HCT116 (cell line): ENCODE data around the gene PROCA1. TPM values are rescaled to one million over a fixed set of nuclear protein-coding genes. Genes with fewer than 3 reads are reported as not detected.

ENCODE experiments used
- ATAC-seq: fragments of 200-7000 bp; cut with Tn5 transposase; 2 replicates; pipeline ENCODE4 v1.9.1; 2020; ENCODE audit warnings: mild to moderate bottlenecking, moderate library complexity
- BruUV-seq: library from RNA; stranded (reverse); fragments of 400-500 nt; replicated peaks from 2 replicates; lab custom pipeline; 2021; lab: Mats Ljungman, UMichigan
- CTCF ChIA-PET: fragments of 300-600 bp; sonication (Branson Sonifier 250); formaldehyde crosslinking; loops from one replicate; lab custom pipeline; 2021; ENCODE audit warnings: antibody characterized with exemption; lab: Charles Lee
- POLR2A ChIA-PET: fragments of 300-600, 350-600 bp; sonication (Branson Sonifier 250); formaldehyde crosslinking; loops from one replicate; lab custom pipeline; 2021; ENCODE audit warnings: antibody characterized with exemption; lab: Charles Lee
- RAD21 ChIA-PET, 2 experiments: fragments of 300-600 bp; sonication (Branson Sonifier 250); formaldehyde crosslinking; loops; one replicate each; lab custom pipeline; 2023; ENCODE audit warnings: low total read pairs in 2 of 2; ENCODE audit not compliant: uncharacterized antibody in 2 of 2, unreplicated experiment in 2 of 2, low non-redundant PET in 1 of 2; lab: Charles Lee
- DNase-seq: peaks from one replicate; pipeline ENCODE4 v3.0.0-alpha.2; 2010; ENCODE audit warnings: low read depth, low spot score
- H2AFZ ChIP-seq: fragments of 200-600 bp; shearing (Covaris generic), sonication (generic); 2 replicates; pipeline ENCODE4 v1.6.1; 2017; ENCODE audit warnings: low read depth, mixed run types, mixed read lengths, antibody characterized with exemption, low read length; ENCODE audit not compliant: poor library complexity, severe bottlenecking
- H3K27ac ChIP-seq: 2 replicates; pipeline ENCODE4 v1.5.1; 2012; ENCODE audit warnings: low read depth, low read length
- H3K27me3 ChIP-seq: fragments of 200-600 bp; sonication (generic); 2 replicates; pipeline ENCODE4 v1.6.1; 2016; ENCODE audit warnings: mixed run types, low read length, mixed read lengths; ENCODE audit not compliant: insufficient read depth
- H3K36me3 ChIP-seq, 2 experiments: fragments of 200-500 bp in 1 of 2; fragments of 200-600 bp in 1 of 2; sonication (Bioruptor generic) in 1 of 2; sonication (generic) in 1 of 2; 2 replicates each; pipeline versions ENCODE4 v1.5.1 to v1.6.1; 2014 to 2016; ENCODE audit warnings: low read length in 2 of 2, inconsistent platforms in 1 of 2, mixed read lengths in 1 of 2, mixed run types in 1 of 2; ENCODE audit not compliant: insufficient read depth in 2 of 2, control insufficient read depth in 1 of 2
- H3K4me1 ChIP-seq, 2 experiments: fragments of 200-600 bp in 1 of 2; sonication (generic) in 1 of 2; 2 replicates each; pipeline versions ENCODE4 v1.5.1 to v1.6.1; 2012 to 2017; ENCODE audit warnings: low read length in 2 of 2, inconsistent platforms in 1 of 2, mild to moderate bottlenecking in 1 of 2, mixed read lengths in 1 of 2, mixed run types in 1 of 2, moderate library complexity in 1 of 2; ENCODE audit not compliant: insufficient read depth in 2 of 2, control insufficient read depth in 1 of 2
- H3K4me2 ChIP-seq: fragments of 200-600 bp; sonication (generic); 2 replicates; pipeline ENCODE4 v1.6.1; 2017; ENCODE audit warnings: mixed run types, low read length, mixed read lengths
- H3K4me3 ChIP-seq, 2 experiments: fragments of 200-600 bp in 1 of 2; sonication (generic) in 1 of 2; replicated peaks in 1 of 2; 2 replicates each; pipeline ENCODE4 v1.5.1; 2011 to 2016; ENCODE audit warnings: low read length in 2 of 2, control low read depth in 1 of 2, low read depth in 1 of 2, mild to moderate bottlenecking in 1 of 2, mixed read lengths in 1 of 2, mixed run types in 1 of 2
- H3K79me2 ChIP-seq: fragments of 200-600 bp; sonication (generic); 2 replicates; pipeline ENCODE4 v1.6.1; 2017; ENCODE audit warnings: mild to moderate bottlenecking, mixed run types, low read length, moderate library complexity, mixed read lengths; ENCODE audit not compliant: insufficient read depth
- H3K9ac ChIP-seq: fragments of 200-600 bp; sonication (generic); 2 replicates; pipeline ENCODE4 v1.6.1; 2016; ENCODE audit warnings: low read length, mixed read lengths
- H3K9me2 ChIP-seq: fragments of 200-600 bp; sonication (generic), shearing (Covaris generic); 2 replicates; pipeline ENCODE4 v1.6.1; 2017; ENCODE audit warnings: mixed run types, mild to moderate bottlenecking, moderate library complexity; ENCODE audit not compliant: insufficient read depth
- H3K9me3 ChIP-seq, 2 experiments: fragments of 200-500 bp in 1 of 2; fragments of 200-600 bp in 1 of 2; sonication (Bioruptor generic) in 1 of 2; sonication (generic) in 1 of 2; 2 replicates each; pipeline ENCODE4 v1.6.1; 2014 to 2017; ENCODE audit warnings: low read length in 2 of 2, mixed read lengths in 2 of 2, inconsistent platforms in 1 of 2, low read depth in 1 of 2, mild to moderate bottlenecking in 1 of 2, mixed run types in 1 of 2, moderate library complexity in 1 of 2; ENCODE audit not compliant: control insufficient read depth in 1 of 2, insufficient read depth in 1 of 2
- H4K20me1 ChIP-seq: fragments of 200-600 bp; sonication (generic), shearing (Covaris generic); 2 replicates; pipeline ENCODE4 v1.6.1; 2017; ENCODE audit warnings: mixed run types, mild to moderate bottlenecking, moderate library complexity; ENCODE audit not compliant: insufficient read depth
- CBX3 ChIP-seq: IDR thresholded peaks from 2 replicates; pipeline ENCODE4 v1.6.1; 2012; ENCODE audit warnings: low read depth
- EGR1 ChIP-seq: IDR thresholded peaks from 2 replicates; pipeline ENCODE4 v1.6.1; 2012; ENCODE audit warnings: low read depth
- ELF1 ChIP-seq: IDR thresholded peaks from 2 replicates; pipeline ENCODE4 v1.6.1; 2012; ENCODE audit warnings: low read depth, borderline replicate concordance
- EZH2phosphoT487 ChIP-seq: fragments of 200-600 bp; IDR thresholded peaks from 2 replicates; pipeline ENCODE4 v1.6.1; 2018; ENCODE audit warnings: antibody characterized with exemption, borderline replicate concordance
- JUND ChIP-seq: IDR thresholded peaks from 2 replicates; pipeline ENCODE4 v1.6.1; 2012
- POLR2AphosphoS5 ChIP-seq: IDR thresholded peaks from 2 replicates; pipeline ENCODE4 v1.6.1; 2011; ENCODE audit warnings: mild to moderate bottlenecking, low read depth, low read length, moderate library complexity
- SIN3A ChIP-seq: IDR thresholded peaks from 2 replicates; pipeline ENCODE4 v1.6.1; 2012; ENCODE audit warnings: low read depth
- TCF7L2 ChIP-seq: IDR thresholded peaks from 2 replicates; pipeline ENCODE4 v1.7.0; 2011; ENCODE audit warnings: borderline replicate concordance, inconsistent platforms; ENCODE audit not compliant: insufficient read depth, insufficient read length; ENCODE audit errors: extremely low read depth
- YY1 ChIP-seq: IDR thresholded peaks from 2 replicates; pipeline ENCODE4 v1.6.1; 2011; ENCODE audit warnings: low read length, low read depth, moderate library complexity, mild to moderate bottlenecking; ENCODE audit not compliant: insufficient replicate concordance; ENCODE audit errors: extremely low read depth
- ZFX ChIP-seq: fragments of 450-650 bp; IDR thresholded peaks from 2 replicates; pipeline ENCODE4 v1.6.1; 2017
- ZNF274 ChIP-seq: fragments of 200-500 bp; sonication (Bioruptor generic); IDR thresholded peaks from 2 replicates; pipeline ENCODE4 v1.6.1; 2014; ENCODE audit warnings: mild to moderate bottlenecking, low read depth, low read length, inconsistent platforms
- intact Hi-C: fragments of 100-400 bp; cut with micrococcal nuclease; formaldehyde crosslinking; loops from 2 replicates; pipeline ENCODE4 v1.10.0; 2022
- total RNA-seq: library from RNA; stranded (reverse); gene quantifications from one replicate; pipeline ENCODE4 v1.2.1, GENCODE V29; 2021; ENCODE audit not compliant: unreplicated experiment
- TF ChIP-seq, protein P1 (sequence below): IDR thresholded peaks from 2 replicates; pipeline ENCODE4 v1.6.1; 2012
- TF ChIP-seq, protein P2 (sequence below): IDR thresholded peaks from 2 replicates; pipeline ENCODE4 v1.6.1; 2012; ENCODE audit warnings: low read depth
- TF ChIP-seq, protein P3 (sequence below), 3 experiments: fragments of 200-600 bp in 1 of 3; sonication (generic) in 1 of 3; IDR thresholded peaks in 2 of 3; conservative IDR thresholded peaks in 1 of 3; 2 replicates each; pipeline ENCODE4 v1.5.1; 2012 to 2017; ENCODE audit warnings: low read depth in 2 of 3, low read length in 2 of 3, antibody characterized with exemption in 1 of 3, borderline replicate concordance in 1 of 3, control low read depth in 1 of 3, mild to moderate bottlenecking in 1 of 3, mixed read lengths in 1 of 3, mixed run types in 1 of 3, moderate library complexity in 1 of 3; ENCODE audit not compliant: insufficient read depth in 1 of 3

Gene PROCA1
- total RNA-seq, 1 experiment from 2014 or later = 0.96 TPM

DNA sequence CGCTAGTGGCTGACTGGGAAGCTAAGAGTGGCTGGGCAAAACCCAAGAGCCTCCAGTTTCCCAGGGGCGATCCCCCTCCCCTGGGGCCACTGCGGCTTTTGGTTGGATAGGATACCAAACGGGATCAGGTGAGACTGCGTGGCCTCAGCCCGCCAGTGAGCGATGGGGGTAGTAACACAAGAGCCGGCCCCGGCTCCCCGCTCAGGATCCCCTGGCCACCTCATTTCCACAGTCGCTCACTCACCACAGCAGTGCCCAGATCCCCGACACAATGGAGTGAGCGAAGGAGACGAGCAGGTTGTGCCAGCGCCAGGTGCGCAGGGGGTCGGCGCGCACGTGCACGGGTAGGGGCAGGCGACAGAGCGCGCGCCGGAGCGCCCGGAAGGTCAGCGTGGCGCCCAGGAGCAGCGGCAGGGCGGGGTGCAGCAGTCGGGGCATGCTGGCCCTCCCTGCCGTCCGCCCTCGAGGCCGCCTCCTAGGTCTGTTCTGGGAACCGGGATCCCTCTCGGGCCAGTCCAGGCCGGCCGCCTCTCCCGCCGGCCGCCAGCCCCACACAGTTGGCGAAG is 14.1 kb upstream of the PROCA1 start (continued):
- TF ChIP-seq ZNF274 (no peak), YY1 (no peak), TCF7L2 (no peak)

DNA sequence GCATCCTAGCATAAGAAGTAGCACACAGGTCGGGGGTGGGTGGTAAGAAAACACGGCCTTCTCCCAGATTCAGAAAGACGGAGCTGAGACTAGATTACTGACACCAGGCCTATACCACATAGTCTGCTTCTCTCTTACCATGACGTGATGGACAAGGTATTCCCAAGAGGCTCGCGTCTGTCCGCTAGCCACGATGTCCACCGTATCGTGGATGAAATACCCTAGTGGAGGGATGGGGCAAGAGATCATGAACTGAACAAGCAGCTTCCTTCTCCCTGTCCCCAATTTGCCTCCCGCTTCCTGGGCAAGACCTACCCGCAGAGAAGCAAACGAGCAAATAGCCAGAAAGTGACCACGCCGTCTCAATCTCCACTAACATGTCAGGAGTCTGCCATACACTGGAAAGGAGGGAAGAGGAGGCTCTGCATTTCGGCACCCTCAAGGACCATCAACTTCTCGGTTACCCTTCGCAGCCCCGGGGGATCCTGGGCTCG is 13.5 kb upstream of the PROCA1 start:
- ATAC-seq = peak; percentile 5
- Histone ChIP-seq H2AFZ (no peak overlapping the region), H3K9me3 (no peaks in the 10 kb centered on the region), H3K36me3 (peaks cover 22 to 42% of the 10 kb centered on the region in 2 experiments; a peak in 3 of 4 replicates), H3K27ac (peak overlapping the region; percentile 89), H3K9me2 (no peaks in the 10 kb centered on the region), H3K4me2 (peak overlapping the region; percentile 77), H4K20me1 (peaks cover 15% of the 10 kb centered on the region; the same call in 1 of the 2 replicates), H3K9ac (peak overlapping the region; percentile 90), H3K4me1 (peaks cover 42 to 83% of the 10 kb centered on the region in 2 experiments)
- ChIA-PET CTCF (interaction anchor here (0.8 to 5.2 kb wide), 3 partner anchors 23 to 228 kb away, joined by 3 to 207 read pairs (median 61); partner anchors contain the start of gene TRAF4), RAD21 (interaction anchor here in 1 of 2 experiments (1.1 to 2.0 kb wide), 2 partner anchors 227 to 391 kb away, joined by 4 to 9 read pairs; partner anchors contain the start of gene PHF12), POLR2A (interaction anchor here (0.9 to 3.8 kb wide), 8 partner anchors 14 to 228 kb away, joined by 3 to 24 read pairs (median 4); partner anchors contain the start of genes PHF12 and PROCA1)
- BruUV-seq = TSS peak; percentile 63
- peak; percentile 50 for DNase-seq
- TF ChIP-seq ZFX = no peak
- TF ChIP-seq, protein P1, sequence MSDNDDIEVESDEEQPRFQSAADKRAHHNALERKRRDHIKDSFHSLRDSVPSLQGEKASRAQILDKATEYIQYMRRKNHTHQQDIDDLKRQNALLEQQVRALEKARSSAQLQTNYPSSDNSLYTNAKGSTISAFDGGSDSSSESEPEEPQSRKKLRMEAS = no peak; the same call in 1 of the 2 replicates
- no peak for TF ChIP-seq EGR1
- no peak for TF ChIP-seq EZH2phosphoT487
- TF ChIP-seq, protein P2, sequence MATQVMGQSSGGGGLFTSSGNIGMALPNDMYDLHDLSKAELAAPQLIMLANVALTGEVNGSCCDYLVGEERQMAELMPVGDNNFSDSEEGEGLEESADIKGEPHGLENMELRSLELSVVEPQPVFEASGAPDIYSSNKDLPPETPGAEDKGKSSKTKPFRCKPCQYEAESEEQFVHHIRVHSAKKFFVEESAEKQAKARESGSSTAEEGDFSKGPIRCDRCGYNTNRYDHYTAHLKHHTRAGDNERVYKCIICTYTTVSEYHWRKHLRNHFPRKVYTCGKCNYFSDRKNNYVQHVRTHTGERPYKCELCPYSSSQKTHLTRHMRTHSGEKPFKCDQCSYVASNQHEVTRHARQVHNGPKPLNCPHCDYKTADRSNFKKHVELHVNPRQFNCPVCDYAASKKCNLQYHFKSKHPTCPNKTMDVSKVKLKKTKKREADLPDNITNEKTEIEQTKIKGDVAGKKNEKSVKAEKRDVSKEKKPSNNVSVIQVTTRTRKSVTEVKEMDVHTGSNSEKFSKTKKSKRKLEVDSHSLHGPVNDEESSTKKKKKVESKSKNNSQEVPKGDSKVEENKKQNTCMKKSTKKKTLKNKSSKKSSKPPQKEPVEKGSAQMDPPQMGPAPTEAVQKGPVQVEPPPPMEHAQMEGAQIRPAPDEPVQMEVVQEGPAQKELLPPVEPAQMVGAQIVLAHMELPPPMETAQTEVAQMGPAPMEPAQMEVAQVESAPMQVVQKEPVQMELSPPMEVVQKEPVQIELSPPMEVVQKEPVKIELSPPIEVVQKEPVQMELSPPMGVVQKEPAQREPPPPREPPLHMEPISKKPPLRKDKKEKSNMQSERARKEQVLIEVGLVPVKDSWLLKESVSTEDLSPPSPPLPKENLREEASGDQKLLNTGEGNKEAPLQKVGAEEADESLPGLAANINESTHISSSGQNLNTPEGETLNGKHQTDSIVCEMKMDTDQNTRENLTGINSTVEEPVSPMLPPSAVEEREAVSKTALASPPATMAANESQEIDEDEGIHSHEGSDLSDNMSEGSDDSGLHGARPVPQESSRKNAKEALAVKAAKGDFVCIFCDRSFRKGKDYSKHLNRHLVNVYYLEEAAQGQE = no peak
- no peak for TF ChIP-seq ELF1
- no peak for TF ChIP-seq TCF7L2
- TF ChIP-seq SIN3A = peak; percentile 56; the same call in 1 of the 2 replicates
- TF ChIP-seq, protein P3, sequence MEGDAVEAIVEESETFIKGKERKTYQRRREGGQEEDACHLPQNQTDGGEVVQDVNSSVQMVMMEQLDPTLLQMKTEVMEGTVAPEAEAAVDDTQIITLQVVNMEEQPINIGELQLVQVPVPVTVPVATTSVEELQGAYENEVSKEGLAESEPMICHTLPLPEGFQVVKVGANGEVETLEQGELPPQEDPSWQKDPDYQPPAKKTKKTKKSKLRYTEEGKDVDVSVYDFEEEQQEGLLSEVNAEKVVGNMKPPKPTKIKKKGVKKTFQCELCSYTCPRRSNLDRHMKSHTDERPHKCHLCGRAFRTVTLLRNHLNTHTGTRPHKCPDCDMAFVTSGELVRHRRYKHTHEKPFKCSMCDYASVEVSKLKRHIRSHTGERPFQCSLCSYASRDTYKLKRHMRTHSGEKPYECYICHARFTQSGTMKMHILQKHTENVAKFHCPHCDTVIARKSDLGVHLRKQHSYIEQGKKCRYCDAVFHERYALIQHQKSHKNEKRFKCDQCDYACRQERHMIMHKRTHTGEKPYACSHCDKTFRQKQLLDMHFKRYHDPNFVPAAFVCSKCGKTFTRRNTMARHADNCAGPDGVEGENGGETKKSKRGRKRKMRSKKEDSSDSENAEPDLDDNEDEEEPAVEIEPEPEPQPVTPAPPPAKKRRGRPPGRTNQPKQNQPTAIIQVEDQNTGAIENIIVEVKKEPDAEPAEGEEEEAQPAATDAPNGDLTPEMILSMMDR (IDR thresholded peaks at IDR 0.05 in 2 of 3, conservative IDR thresholded peaks at IDR 0.05 in 1 of 3; ENCODE audit: borderline replicate concordance in 1 of 3, insufficient read depth in 1 of 3, low read depth in 2 of 3, low read length in 2 of 3) = peak in 1 of 3 experiments; percentile 15; a peak in 1 of 6 replicates
- TF ChIP-seq ZNF274 = no peak
- 0 out of 2 replicates have a peak, but pooled peaks have one; percentile 43 for TF ChIP-seq JUND
- peak; percentile 85 for TF ChIP-seq POLR2AphosphoS5
- TF ChIP-seq CBX3 = no peak
- TF ChIP-seq, all 23 proteins: peak for 4
- Histone ChIP-seq H3K27me3 (no peaks in the 10 kb centered on the region), H3K79me2 (peaks cover 45% of the 10 kb centered on the region), H3K4me3 (peak overlapping the region; percentile 58 to 59)
- intact Hi-C loops = loop anchor here (5.0 kb wide), 1 partner anchor 387 kb away; no protein-coding TSS in a partner anchor
